ENCODE data around the gene STAM2.

STAM2 gene

GRCh38 chr2:152175368-152176112, at the start of gene STAM2:
Gene STAM2, minus strand, starts transcription at chr2:152175763. Its CDS starts 121 bp downstream, at chr2:152175642.
- FAIRE-seq = no peak

GRCh38 chr2:152223977-152224376, 48.4 kb upstream of the STAM2 start:
- FAIRE-seq (no peak), DNase-seq (ENCODE audit: insufficient read length, low spot score) (no peak)
- TF ChIP-seq, protein P1, sequence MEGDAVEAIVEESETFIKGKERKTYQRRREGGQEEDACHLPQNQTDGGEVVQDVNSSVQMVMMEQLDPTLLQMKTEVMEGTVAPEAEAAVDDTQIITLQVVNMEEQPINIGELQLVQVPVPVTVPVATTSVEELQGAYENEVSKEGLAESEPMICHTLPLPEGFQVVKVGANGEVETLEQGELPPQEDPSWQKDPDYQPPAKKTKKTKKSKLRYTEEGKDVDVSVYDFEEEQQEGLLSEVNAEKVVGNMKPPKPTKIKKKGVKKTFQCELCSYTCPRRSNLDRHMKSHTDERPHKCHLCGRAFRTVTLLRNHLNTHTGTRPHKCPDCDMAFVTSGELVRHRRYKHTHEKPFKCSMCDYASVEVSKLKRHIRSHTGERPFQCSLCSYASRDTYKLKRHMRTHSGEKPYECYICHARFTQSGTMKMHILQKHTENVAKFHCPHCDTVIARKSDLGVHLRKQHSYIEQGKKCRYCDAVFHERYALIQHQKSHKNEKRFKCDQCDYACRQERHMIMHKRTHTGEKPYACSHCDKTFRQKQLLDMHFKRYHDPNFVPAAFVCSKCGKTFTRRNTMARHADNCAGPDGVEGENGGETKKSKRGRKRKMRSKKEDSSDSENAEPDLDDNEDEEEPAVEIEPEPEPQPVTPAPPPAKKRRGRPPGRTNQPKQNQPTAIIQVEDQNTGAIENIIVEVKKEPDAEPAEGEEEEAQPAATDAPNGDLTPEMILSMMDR (IDR thresholded peaks at IDR 0.05; ENCODE audit: insufficient read depth, missing control alignments) = no peak

More at GRCh38 chr2:152175368-152176112, at the start of gene STAM2:
- TF ChIP-seq, protein P1 (IDR thresholded peaks at IDR 0.05; ENCODE audit: insufficient read depth, missing control alignments) = peak; percentile 94
- peak; percentile 80 for DNase-seq (ENCODE audit: insufficient read length, low spot score)

- FAIRE-seq (no peak), DNase-seq (ENCODE audit: insufficient read length, low spot score) (no peak)
Measured at GRCh38 chr2:152222975-152223637, 47.5 kb upstream of the STAM2 start.

DNA sequence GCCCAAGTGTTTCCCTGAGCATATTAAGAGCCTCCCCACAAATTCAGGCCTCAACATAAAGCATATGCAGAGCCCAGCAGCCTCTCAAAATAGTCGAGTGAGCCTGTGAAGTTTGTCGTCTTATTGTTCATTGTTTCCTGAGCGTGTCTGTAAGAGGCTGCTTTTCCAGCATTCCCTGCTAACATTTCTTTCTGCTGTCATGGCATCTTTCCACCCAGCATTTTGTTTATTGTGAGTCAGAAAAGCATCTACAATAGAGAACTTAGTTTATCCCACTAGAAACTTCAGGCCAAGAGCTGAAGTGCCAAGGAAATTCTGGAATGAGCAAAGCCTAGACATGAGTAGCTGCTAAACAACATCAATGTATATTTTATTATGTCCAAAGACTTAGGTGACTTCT, 46.3 kb upstream of the STAM2 start:
- TF ChIP-seq, protein P1 (IDR thresholded peaks at IDR 0.05; ENCODE audit: insufficient read depth, missing control alignments) = no peak
- DNase-seq (ENCODE audit: insufficient read length, low spot score) = no peak
- FAIRE-seq = no peak

More at GRCh38 chr2:152222975-152223637, 47.5 kb upstream of the STAM2 start:
- TF ChIP-seq, protein P1 (IDR thresholded peaks at IDR 0.05; ENCODE audit: insufficient read depth, missing control alignments) = no peak

- DNase-seq (ENCODE audit: insufficient read length, low spot score) = no peak
- TF ChIP-seq, protein P1 (IDR thresholded peaks at IDR 0.05; ENCODE audit: insufficient read depth, missing control alignments) = no peak
- FAIRE-seq = no peak
Measured at GRCh38 chr2:152219077-152219828, 43.7 kb upstream of the STAM2 start.

DNA sequence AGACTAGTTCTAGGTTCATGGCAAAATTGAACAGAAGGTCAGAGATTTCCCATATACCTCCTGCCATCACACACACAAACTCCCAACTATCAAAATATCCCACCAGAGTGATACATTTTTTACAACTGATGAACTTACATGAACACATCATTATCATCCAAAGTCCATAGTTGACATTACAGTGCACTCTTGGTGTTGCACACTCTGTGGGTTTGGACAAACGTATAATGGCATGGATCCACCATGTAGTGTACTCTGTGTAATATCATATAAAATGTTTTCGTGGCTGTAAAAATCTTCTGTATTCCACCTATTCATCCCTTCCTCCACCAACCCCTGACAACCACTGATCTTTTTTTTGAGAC, 25.9 kb upstream of the STAM2 start:
- TF ChIP-seq, protein P1 (IDR thresholded peaks at IDR 0.05; ENCODE audit: insufficient read depth, missing control alignments) = no peak
- no peak for DNase-seq (ENCODE audit: insufficient read length, low spot score)
- FAIRE-seq = no peak

All from D721Med (cell line).